Hypothalamus (tissue), 51 donors: Measurements from ENCODE around the gene NUPR1.
A peak's percentile ranks its signal among the peaks of the same experiment; 100 is the strongest.
"Not testable (repeated sequence)": the region's sequence is repeated elsewhere in the genome, so short reads cannot be mapped to it uniquely, and the experiment has no call there.

Experiments
- DNase-seq, 51 donors: peaks; one replicate each; lab custom pipeline; 2025; lab: John Stamatoyannopoulos, UW

Gene NUPR1

GRCh38 chr16:28538733-28539596 lies at the start of gene NUPR1:
Gene NUPR1, minus strand, starts transcription at chr16:28538974. Its CDS starts 67 bp downstream, at chr16:28538907.
- DNase-seq = peak in 46 of 51 donors; percentile 10 to 87 (median 49)

- DNase-seq = no peak
Measured at GRCh38 chr16:28587386-28587785, 48.6 kb upstream of the NUPR1 start.

GRCh38 chr16:28586466-28586865 lies 47.7 kb upstream of the NUPR1 start:
- DNase-seq = no peak

GRCh38 chr16:28585674-28586073 lies 46.9 kb upstream of the NUPR1 start:
- DNase-seq = no peak

- DNase-seq = no peak
Measured at GRCh38 chr16:28580726-28581315, 42.0 kb upstream of the NUPR1 start.

- DNase-seq = no peak
Measured at GRCh38 chr16:28575446-28576109, 36.8 kb upstream of the NUPR1 start.

GRCh38 chr16:28574925-28575324 lies 36.2 kb upstream of the NUPR1 start:
- DNase-seq = no peak

- no peak for DNase-seq
Measured at GRCh38 chr16:28573738-28574718, 35.3 kb upstream of the NUPR1 start.

- peak in 3 of 51 donors; percentile 4 to 64 (median 11) for DNase-seq
Measured at GRCh38 chr16:28572696-28573510, 34.1 kb upstream of the NUPR1 start.

GRCh38 chr16:28569968-28570752 lies 31.4 kb upstream of the NUPR1 start:
- no peak for DNase-seq

GRCh38 chr16:28569021-28569420 lies 30.2 kb upstream of the NUPR1 start:
- no peak for DNase-seq

- DNase-seq = no peak
Measured at GRCh38 chr16:28567292-28567691, 28.5 kb upstream of the NUPR1 start.

GRCh38 chr16:28566233-28566925 lies 27.6 kb upstream of the NUPR1 start:
- not testable (repeated sequence) for DNase-seq

GRCh38 chr16:28563218-28563617 lies 24.4 kb upstream of the NUPR1 start:
- DNase-seq = no peak

- no peak for DNase-seq
Measured at GRCh38 chr16:28562199-28562598, 23.4 kb upstream of the NUPR1 start.

GRCh38 chr16:28561557-28562187 lies 22.9 kb upstream of the NUPR1 start:
- DNase-seq = no peak

GRCh38 chr16:28558456-28558855 lies 19.7 kb upstream of the NUPR1 start:
- no peak for DNase-seq

GRCh38 chr16:28556914-28557320 lies 18.1 kb upstream of the NUPR1 start:
- DNase-seq = no peak
